SU-DHL-6 (cell line): ENCODE measurements around the gene RAD9A.

Source experiments
- H2AFZ ChIP-seq: fragments of 200-600 bp; sonication (generic); 2 replicates; pipeline ENCODE4 v1.6.1; 2014; ENCODE audit warnings: low read depth, mild to moderate bottlenecking, moderate library complexity, mixed read lengths, antibody characterized with exemption, low read length; ENCODE audit not compliant: severe bottlenecking
- H3F3A ChIP-seq: fragments of 200-600 bp; shearing (Covaris generic); 2 replicates; pipeline ENCODE4 v1.6.0; 2016; ENCODE audit warnings: antibody characterized with exemption, mild to moderate bottlenecking; ENCODE audit not compliant: insufficient read depth
- H3K27ac ChIP-seq: fragments of 200-600 bp; sonication (generic); 2 replicates; pipeline ENCODE4 v1.5.1; 2016; ENCODE audit warnings: low read depth, mild to moderate bottlenecking, low read length, moderate library complexity, mixed read lengths
- H3K27me3 ChIP-seq: fragments of 200-600 bp; sonication (generic), shearing (Covaris generic); 2 replicates; pipeline ENCODE4 v1.6.0; 2014; ENCODE audit warnings: mild to moderate bottlenecking, low read length
- H3K36me3 ChIP-seq: fragments of 200-600 bp; sonication (generic); 2 replicates; pipeline ENCODE4 v1.6.1; 2014; ENCODE audit warnings: mild to moderate bottlenecking, low read length, mixed read lengths
- H3K4me2 ChIP-seq: fragments of 300-600, 200-600 bp; shearing (Covaris generic), sonication (generic); 2 replicates; pipeline ENCODE4 v1.6.0; 2014; ENCODE audit warnings: low read length, low read depth, mild to moderate bottlenecking; ENCODE audit not compliant: poor library complexity, severe bottlenecking
- H3K4me3 ChIP-seq: fragments of 200-600 bp; sonication (generic); 2 replicates; pipeline ENCODE4 v1.5.1; 2014; ENCODE audit warnings: antibody characterized with exemption, low read length, mild to moderate bottlenecking, mixed read lengths; ENCODE audit not compliant: insufficient read depth, poor library complexity, severe bottlenecking
- H3K79me2 ChIP-seq: fragments of 200-600 bp; sonication (generic); 2 replicates; pipeline ENCODE4 v1.6.1; 2014; ENCODE audit warnings: mild to moderate bottlenecking, low read length, moderate library complexity; ENCODE audit not compliant: insufficient read depth
- H3K9ac ChIP-seq: fragments of 200-600 bp; sonication (generic); 2 replicates; pipeline ENCODE4 v1.7.0; 2014; ENCODE audit warnings: mild to moderate bottlenecking, low read length
- H3K9me2 ChIP-seq: fragments of 200-600 bp; sonication (generic); replicated peaks from 2 replicates; pipeline ENCODE4 v1.6.1; 2014; ENCODE audit warnings: low read length; ENCODE audit not compliant: insufficient read depth
- H3K9me3 ChIP-seq: fragments of 200-600 bp; sonication (generic); 2 replicates; pipeline ENCODE4 v1.6.1; 2014; ENCODE audit warnings: low read length, mixed read lengths; ENCODE audit not compliant: insufficient read depth
- H4K20me1 ChIP-seq: fragments of 200-600 bp; sonication (generic); 2 replicates; pipeline ENCODE4 v1.6.1; 2014; ENCODE audit warnings: low read depth, mild to moderate bottlenecking, antibody characterized with exemption, low read length, moderate library complexity, mixed read lengths
- EZH2phosphoT487 ChIP-seq: fragments of 200-600 bp; sonication (generic), shearing (Covaris generic); conservative IDR thresholded peaks from 2 replicates; pipeline ENCODE4 v1.6.1; 2018; ENCODE audit warnings: mild to moderate bottlenecking, antibody characterized with exemption, low read length, moderate library complexity, mixed read lengths
- TF ChIP-seq, protein P1 (sequence below): fragments of 200-600 bp; sonication (generic); IDR thresholded peaks from one replicate; pipeline ENCODE4 v1.5.1; 2017; ENCODE audit warnings: antibody characterized with exemption, mild to moderate bottlenecking, low read length, moderate library complexity; ENCODE audit not compliant: insufficient read depth, poor library complexity, severe bottlenecking

The RAD9A gene

GRCh38 chr11:67410369-67410831 is 18.6 kb downstream of the RAD9A start:
- no peaks in the 10 kb centered on the region for H3K9me2 ChIP-seq
- H3F3A ChIP-seq, result peaks cover 31% of the 10 kb centered on the region
- no peaks in the 10 kb centered on the region for H4K20me1 ChIP-seq
- no peak overlapping the region for H3K27ac ChIP-seq
- no peak overlapping the region for H3K9ac ChIP-seq
- TF ChIP-seq, protein P1, sequence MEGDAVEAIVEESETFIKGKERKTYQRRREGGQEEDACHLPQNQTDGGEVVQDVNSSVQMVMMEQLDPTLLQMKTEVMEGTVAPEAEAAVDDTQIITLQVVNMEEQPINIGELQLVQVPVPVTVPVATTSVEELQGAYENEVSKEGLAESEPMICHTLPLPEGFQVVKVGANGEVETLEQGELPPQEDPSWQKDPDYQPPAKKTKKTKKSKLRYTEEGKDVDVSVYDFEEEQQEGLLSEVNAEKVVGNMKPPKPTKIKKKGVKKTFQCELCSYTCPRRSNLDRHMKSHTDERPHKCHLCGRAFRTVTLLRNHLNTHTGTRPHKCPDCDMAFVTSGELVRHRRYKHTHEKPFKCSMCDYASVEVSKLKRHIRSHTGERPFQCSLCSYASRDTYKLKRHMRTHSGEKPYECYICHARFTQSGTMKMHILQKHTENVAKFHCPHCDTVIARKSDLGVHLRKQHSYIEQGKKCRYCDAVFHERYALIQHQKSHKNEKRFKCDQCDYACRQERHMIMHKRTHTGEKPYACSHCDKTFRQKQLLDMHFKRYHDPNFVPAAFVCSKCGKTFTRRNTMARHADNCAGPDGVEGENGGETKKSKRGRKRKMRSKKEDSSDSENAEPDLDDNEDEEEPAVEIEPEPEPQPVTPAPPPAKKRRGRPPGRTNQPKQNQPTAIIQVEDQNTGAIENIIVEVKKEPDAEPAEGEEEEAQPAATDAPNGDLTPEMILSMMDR, result no peak
- TF ChIP-seq EZH2phosphoT487, result no peak
- no peaks in the 10 kb centered on the region for H3K79me2 ChIP-seq
- H3K4me3 ChIP-seq, result no peak overlapping the region
- H3K27me3 ChIP-seq, result no peaks in the 10 kb centered on the region
- no peaks in the 10 kb centered on the region for H3K36me3 ChIP-seq
- no peak overlapping the region for H3K4me2 ChIP-seq
- H2AFZ ChIP-seq, result no peak overlapping the region
- no peaks in the 10 kb centered on the region for H3K9me3 ChIP-seq

- no peaks in the 10 kb centered on the region for H3K79me2 ChIP-seq
- no peak overlapping the region for H3K4me3 ChIP-seq
- no peak overlapping the region for H3K4me2 ChIP-seq
- no peaks in the 10 kb centered on the region for H3K36me3 ChIP-seq
- H3K9ac ChIP-seq, result no peak overlapping the region
- H3K27me3 ChIP-seq, result no peaks in the 10 kb centered on the region
- no peak overlapping the region for H3K27ac ChIP-seq
- no peak for TF ChIP-seq EZH2phosphoT487
- TF ChIP-seq, protein P1, result no peak
- H3K9me2 ChIP-seq, result no peaks in the 10 kb centered on the region
- no peak overlapping the region for H2AFZ ChIP-seq
- no peaks in the 10 kb centered on the region for H3K9me3 ChIP-seq
- no peaks in the 10 kb centered on the region for H4K20me1 ChIP-seq
- peaks cover 31% of the 10 kb centered on the region for H3F3A ChIP-seq
Measured at GRCh38 chr11:67410984-67411784, 19.4 kb downstream of the RAD9A start.

- no peaks in the 10 kb centered on the region for H3K27me3 ChIP-seq
- no peaks in the 10 kb centered on the region for H3K79me2 ChIP-seq
- H3K9me2 ChIP-seq, result no peaks in the 10 kb centered on the region
- no peak overlapping the region for H3K9ac ChIP-seq
- no peaks in the 10 kb centered on the region for H3K36me3 ChIP-seq
- H3K9me3 ChIP-seq, result no peaks in the 10 kb centered on the region
- peaks cover 30% of the 10 kb centered on the region for H3F3A ChIP-seq
- H3K4me2 ChIP-seq, result no peak overlapping the region
- H2AFZ ChIP-seq, result no peak overlapping the region
- H3K4me3 ChIP-seq, result no peak overlapping the region
- H4K20me1 ChIP-seq, result no peaks in the 10 kb centered on the region
- TF ChIP-seq, protein P1, result no peak
- no peak for TF ChIP-seq EZH2phosphoT487
- no peak overlapping the region for H3K27ac ChIP-seq
Measured at GRCh38 chr11:67411785-67412152, 20.0 kb downstream of the RAD9A start.
